HG02938 (cell line): ENCODE results near the gene SEC14L5.

Source experiments
- ATAC-seq: cut with Tn5 transposase; IDR thresholded peaks from one replicate; pipeline ENCODE4 v1.9.1; 2021; ENCODE audit warnings: mild to moderate bottlenecking, moderate library complexity; ENCODE audit not compliant: unreplicated experiment

Gene SEC14L5

GRCh38 chr16:5007256-5007655, 49.1 kb downstream of the SEC14L5 start:
- ATAC-seq: no peak

DNA sequence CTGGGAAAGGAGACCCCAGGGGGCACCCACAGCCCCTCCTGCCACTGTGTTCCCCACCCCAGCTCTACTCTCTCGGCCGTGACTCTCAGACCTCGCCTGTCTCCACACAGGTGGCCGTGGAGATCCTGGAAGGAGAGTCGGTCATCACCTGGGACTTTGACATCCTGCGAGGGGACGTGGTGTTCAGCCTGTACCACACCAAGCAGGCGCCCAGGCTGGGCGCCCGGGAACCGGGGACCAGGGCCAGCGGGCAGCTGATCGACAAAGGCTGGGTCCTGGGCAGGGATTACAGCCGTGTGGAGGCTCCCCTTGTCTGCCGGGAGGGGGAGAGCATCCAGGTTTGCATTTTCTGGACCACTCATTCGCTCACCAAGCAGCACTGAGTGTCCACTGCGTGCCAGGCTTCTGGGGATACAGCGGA, 50.2 kb downstream of the SEC14L5 start:
- ATAC-seq: no peak

GRCh38 chr16:5010576-5011329, 52.6 kb downstream of the SEC14L5 start:
- no peak for ATAC-seq

GRCh38 chr16:5011637-5012036, 53.5 kb downstream of the SEC14L5 start:
- no peak for ATAC-seq

- ATAC-seq: no peak
These were observed 54.8 kb downstream of the SEC14L5 start for GRCh38 chr16:5012887-5013286.

GRCh38 chr16:5015351-5015750, 57.2 kb downstream of the SEC14L5 start:
- no peak for ATAC-seq

DNA sequence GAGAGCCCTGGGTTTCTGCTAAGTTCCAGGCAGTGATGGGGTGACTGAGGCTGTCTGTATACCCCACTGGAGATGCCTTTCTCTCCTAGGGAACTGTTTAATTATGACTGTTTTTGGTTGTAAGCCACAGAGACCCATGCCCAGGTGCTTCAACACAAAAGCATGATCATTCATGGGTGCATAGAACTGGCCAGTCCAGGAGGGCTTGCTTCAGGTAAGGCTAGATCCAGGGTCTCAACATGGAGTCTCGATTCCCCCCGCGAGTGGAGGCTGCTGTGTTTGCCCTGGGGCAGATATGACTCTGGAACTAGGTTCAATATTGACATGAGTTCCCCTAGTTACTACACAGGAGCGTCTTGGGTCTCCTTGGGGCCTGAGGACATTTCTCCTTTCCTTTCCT, 57.8 kb downstream of the SEC14L5 start:
- ATAC-seq: no peak

DNA sequence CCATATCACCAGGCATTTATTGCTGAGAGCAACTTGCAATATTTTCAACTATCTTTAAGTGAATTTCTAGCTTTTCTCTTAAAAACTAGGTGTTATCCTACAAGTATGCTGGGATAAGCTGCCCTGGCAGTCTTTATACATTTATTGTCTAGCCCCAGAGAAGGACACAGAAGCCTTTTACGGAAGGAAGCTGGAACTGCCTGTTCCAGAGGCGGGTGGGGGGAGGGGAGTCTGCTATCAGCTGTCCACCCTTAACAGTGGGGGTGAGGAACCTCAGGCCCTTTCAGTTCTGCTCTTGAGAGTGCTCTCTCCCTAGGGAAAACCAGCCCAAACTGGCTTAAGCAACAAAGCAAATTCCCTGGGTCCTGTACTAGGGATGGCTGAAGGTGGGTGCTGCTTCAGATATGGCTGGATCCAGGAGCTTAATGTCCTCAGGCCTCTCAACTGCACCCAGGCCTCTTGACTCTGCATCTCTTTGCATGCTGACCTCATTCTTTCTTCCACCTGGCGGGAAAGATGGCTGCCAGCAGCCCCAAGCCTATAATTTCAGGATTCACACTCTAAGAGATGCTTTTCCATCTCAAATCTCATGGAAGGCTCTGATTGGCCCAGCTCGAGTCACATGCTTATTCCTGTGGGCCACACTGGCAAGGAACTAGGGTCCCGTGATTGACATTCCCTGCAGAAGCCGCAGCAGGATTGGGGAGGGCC, 59.0 kb downstream of the SEC14L5 start:
- ATAC-seq: no peak

DNA sequence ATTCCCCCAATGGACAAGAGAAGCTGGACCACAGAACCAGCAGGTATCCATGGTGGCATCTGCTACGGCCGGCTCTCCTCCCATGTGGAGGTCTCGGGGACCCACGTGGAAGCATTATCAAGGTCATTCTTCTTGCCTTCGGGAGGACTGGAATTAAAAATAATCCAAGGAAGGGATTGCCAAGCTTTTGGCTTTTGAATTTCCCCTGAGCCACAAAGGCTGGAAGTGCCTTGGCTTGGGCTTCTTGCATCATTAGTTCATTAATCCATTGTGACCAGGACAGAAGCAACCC, 59.5 kb downstream of the SEC14L5 start:
- no peak for ATAC-seq

DNA sequence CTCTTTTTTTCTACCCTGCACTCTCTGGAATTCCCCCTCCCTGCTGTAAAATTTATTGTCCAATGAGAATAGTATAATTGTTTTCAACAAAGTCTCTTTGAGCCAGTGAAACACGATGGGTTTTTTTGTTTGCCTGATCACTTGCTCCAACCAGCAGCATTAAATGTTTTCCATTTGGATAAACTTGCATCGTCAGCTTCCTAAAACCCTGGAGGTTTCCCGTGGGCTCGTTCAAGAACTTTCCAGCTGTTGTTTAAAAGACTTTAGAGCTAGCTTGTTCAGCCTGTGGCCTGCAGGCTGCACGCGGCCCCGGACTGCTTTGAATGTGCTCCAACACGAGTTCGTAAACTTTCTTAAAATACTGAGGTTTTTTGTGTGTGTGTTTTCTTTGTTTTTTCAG, 60.7 kb downstream of the SEC14L5 start:
- ATAC-seq: no peak

GRCh38 chr16:5019775-5020174, 61.6 kb downstream of the SEC14L5 start:
- no peak for ATAC-seq

DNA sequence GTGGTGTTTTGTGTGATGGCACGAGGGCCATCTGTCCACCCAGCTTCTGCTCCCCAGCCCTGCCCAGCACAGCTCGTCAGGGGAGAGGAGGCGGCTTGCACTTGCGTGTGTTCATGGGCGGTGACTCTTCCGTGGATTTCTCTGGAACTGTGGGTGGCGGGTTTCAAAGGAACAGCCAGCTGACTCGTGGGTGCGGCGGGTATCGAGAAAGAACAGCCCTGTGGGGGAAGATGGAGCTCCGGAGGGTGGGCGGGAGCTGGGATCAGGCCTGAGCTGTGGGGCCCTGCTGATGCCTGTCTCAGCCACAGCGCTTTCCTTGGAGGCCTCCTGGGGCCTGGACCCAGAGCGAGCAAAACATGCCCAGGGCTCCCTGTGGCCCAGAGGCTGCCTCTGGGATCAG, 62.4 kb downstream of the SEC14L5 start:
- no peak for ATAC-seq

DNA sequence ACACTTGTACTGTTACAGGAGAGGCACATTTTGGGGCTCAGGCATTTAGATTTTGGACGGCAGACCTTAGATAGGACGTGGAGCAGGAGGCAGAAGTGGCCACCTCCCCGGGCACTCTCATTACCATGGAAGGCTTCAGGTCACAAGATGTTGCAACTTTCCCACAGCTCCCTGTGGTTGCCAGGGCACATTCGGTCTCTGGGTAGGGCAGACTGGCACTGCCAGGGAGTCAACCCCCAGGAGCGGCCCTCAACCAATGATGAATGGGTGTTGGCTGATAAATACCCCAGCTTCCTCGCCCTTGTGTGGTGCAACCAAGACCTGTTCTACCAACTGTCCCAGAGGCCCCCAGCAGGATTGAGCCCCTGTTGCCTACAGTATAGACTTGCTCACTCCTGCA, 64.4 kb downstream of the SEC14L5 start:
- no peak for ATAC-seq

DNA sequence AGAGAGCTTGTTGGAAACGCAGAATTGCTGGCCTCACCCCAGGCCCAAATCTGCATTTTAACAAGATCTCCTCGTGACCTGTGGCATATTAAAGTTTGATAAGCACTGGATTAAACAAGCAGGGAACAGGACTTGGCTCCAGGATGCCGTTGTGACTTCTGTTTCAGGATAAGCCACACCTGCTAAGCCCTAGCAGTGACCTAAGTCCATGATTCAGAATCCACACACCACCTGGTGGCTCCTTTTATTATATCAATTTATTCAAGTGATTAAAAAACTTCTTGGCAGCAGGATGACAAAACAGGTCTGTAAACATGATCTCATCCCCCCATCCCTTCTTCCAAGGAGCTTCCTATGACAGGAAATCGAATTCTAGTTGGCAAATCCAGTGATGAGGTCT, 66.5 kb downstream of the SEC14L5 start:
- no peak for ATAC-seq

DNA sequence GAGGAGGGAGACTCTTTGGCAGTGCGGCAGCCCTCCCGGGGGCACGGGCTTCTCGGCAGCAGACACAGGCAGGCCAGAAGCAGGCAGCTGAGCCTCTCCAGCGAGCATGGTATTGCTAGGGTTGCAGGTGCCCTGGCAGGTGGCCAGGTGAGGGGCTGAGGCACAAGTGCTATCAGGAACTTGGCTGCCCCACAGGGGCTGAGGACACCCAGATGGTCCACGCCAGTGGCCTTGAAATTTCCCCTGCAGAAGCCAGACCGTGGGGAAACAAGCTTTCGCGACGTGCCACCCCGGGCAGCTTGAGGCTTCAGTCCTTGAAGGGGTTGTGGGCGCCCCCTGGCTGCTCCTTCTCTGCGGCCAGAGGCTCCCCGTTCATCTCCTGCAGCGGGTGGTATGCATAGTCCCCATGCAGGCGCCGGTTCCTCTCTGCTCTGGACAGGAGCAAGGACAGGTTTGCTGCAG, 67.1 kb downstream of the SEC14L5 start:
- ATAC-seq: no peak

GRCh38 chr16:5026664-5027063, 68.5 kb downstream of the SEC14L5 start:
- no peak for ATAC-seq

DNA sequence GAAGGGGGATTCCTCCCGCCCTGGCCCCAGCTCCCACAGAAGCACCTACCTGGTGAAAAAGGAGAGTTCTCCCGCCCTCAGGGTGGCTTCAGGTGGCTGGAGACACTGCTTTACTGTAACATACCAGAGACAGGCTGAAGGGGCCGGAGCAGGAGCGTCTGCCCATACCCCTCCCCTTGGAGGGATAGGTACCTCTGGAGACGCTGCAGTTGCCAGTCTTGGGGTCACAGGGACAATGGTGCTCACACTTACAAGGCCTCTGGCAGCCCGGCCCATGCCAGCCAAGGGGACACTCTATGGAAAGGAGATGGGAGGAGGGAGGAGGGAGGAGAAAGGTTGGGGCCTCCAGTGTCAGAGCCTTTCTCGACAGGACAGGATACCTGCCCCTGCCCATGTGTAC, 69.0 kb downstream of the SEC14L5 start:
- ATAC-seq: no peak

DNA sequence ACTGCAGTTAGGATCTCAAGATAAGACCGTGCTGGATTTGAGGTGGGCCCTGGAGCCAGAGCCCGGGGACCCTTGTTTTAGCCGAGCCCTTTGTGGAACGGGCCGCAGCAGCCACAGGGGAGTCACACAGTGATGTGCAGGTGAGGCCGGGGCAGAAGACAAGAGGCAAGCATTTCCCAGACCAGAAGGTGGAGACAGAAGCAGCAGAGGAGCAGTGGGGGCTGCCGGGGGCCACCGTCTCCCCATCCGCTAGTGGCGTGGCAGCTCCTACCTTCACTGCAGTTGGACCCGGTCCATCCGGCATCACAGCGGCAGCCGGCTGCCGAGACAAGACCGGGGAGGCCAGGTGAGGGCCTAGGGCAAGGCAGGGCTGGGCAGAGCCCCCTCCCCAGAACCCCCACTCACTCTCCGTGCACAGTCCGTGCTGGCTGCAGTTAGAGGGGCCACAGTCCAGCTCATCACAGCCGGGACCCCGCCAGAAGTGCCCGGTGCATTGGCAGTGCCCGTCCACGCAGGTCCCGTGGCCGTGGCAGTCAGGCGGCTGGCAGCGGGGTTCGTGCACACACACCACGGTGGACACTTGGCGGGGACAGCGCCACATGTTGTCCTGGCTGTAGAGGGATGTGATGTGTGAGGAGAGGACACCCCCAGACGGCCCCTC, 69.6 kb downstream of the SEC14L5 start:
- ATAC-seq: no peak

- ATAC-seq: no peak
These were observed 70.9 kb downstream of the SEC14L5 start for GRCh38 chr16:5028950-5029475.

DNA sequence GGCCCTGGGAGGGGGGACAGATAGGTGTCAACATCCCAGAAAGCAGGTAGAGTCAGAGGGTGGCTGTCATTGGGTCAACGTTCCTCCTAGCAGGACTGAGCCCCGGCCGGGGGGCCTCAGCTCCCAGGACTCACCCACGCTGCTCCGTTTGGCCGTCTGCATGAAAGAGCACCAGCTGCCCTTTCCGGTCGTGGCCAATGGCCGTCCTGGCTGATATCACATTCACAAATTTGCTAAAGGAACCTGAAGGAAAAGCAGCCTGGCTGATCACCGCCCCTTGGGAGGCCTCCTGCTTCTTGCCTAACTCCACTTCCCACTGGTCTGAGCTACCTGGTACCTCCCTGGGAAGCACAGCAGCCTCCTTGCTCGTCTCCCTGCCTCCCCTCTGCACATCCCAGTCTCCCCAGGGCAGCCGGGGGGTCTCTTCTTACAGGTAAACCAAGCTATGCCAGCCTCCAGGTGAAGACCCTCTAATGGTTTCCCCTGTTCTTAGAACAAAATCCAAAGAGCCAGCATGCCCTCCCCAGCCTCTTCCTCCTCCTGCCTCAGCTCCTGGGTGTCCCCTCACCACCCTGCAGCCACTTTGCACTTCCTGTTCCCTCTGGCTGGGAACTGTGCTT, 72.2 kb downstream of the SEC14L5 start:
- no peak for ATAC-seq

DNA sequence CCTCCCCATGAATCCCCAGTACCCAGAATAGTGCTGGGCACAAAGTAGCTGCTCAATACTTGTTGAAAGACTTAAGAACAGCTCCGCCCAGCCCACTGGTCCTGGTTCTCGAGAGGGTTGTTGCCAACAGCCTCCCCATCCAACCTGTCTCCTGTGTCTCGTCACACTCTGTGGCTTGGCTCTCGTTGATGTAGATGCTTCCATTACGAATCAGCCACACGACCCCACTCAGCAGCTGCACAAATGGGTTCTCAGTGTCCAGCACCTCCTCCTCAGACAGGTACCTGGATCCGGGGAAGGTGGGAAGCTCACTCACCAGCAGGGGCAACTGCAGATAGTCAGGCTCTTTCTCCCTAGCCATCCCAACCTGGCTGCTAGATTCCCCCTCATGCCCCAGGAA, 73.5 kb downstream of the SEC14L5 start:
- no peak for ATAC-seq
